Liver (tissue), 9 donors: ENCODE results near the gene ITGB6. TPM values are rescaled to one million over a fixed set of nuclear protein-coding genes. Genes with fewer than 3 reads are reported as not detected.

Experiments used
- DNase-seq: peaks from one replicate; pipeline ENCODE4 v3.0.0-alpha.2; 2017; ENCODE audit warnings: low spot score
- H3K27ac ChIP-seq, 2 donors: one replicate each; pipeline ENCODE4 v1.7.0; 2013; ENCODE audit warnings: inconsistent platforms in 2 of 2, low read length in 2 of 2, control low read depth in 1 of 2, low read depth in 1 of 2, mild to moderate bottlenecking in 1 of 2
- H3K27me3 ChIP-seq, 4 donors: one replicate each; pipeline versions ENCODE4 v1.6.1 to v1.7.0; 2013; ENCODE audit warnings: low read length in 3 of 4, inconsistent platforms in 1 of 4, mild to moderate bottlenecking in 1 of 4, moderate library complexity in 1 of 4; ENCODE audit not compliant: control insufficient read depth in 4 of 4, insufficient read depth in 4 of 4
- H3K36me3 ChIP-seq, 4 donors: one replicate each; pipeline versions ENCODE4 v1.6.1 to v1.7.0; 2013; ENCODE audit warnings: low read length in 3 of 4, mild to moderate bottlenecking in 3 of 4, low read depth in 1 of 4, moderate library complexity in 1 of 4; ENCODE audit not compliant: control insufficient read depth in 4 of 4, insufficient read depth in 3 of 4
- H3K4me1 ChIP-seq, 4 donors: one replicate each; pipeline versions ENCODE4 v1.6.1 to v1.7.0; 2013; ENCODE audit warnings: low read length in 3 of 4, mild to moderate bottlenecking in 3 of 4, moderate library complexity in 1 of 4; ENCODE audit not compliant: control insufficient read depth in 4 of 4, insufficient read depth in 4 of 4
- H3K4me3 ChIP-seq, 3 donors: one replicate each; pipeline versions ENCODE4 v1.6.1 to v1.7.0; 2013; ENCODE audit warnings: low read length in 3 of 3, control low read depth in 1 of 3, low read depth in 1 of 3, mild to moderate bottlenecking in 1 of 3
- H3K9ac ChIP-seq, 2 donors: one replicate each; pipeline ENCODE4 v1.7.0; 2013; ENCODE audit warnings: low read length in 2 of 2, mild to moderate bottlenecking in 2 of 2, moderate library complexity in 2 of 2, control low read depth in 1 of 2, low read depth in 1 of 2
- H3K9me3 ChIP-seq, 4 donors: one replicate each; pipeline versions ENCODE4 v1.6.1 to v1.7.0; 2013; ENCODE audit warnings: low read length in 3 of 4; ENCODE audit not compliant: control insufficient read depth in 4 of 4
- EGR1 ChIP-seq, 2 donors: IDR thresholded peaks; 2 replicates each; pipeline ENCODE4 v1.6.1; 2016 to 2018; ENCODE audit warnings: antibody characterized with exemption in 2 of 2, low read depth in 2 of 2
- FOXA1 ChIP-seq: IDR thresholded peaks from 2 replicates; pipeline ENCODE4 v1.6.1; 2016; ENCODE audit warnings: antibody characterized with exemption
- FOXA2 ChIP-seq: IDR thresholded peaks from 2 replicates; pipeline ENCODE4 v1.6.1; 2016; ENCODE audit warnings: antibody characterized with exemption
- HNF4A ChIP-seq, 2 donors: conservative IDR thresholded peaks; 2 replicates each; pipeline ENCODE4 v1.6.1; 2016; ENCODE audit warnings: antibody characterized with exemption in 2 of 2, mild to moderate bottlenecking in 2 of 2
- JUND ChIP-seq, 2 donors: IDR thresholded peaks; 2 replicates each; pipeline ENCODE4 v1.6.1; 2016; ENCODE audit warnings: antibody characterized with exemption in 2 of 2
- REST ChIP-seq: IDR thresholded peaks from 2 replicates; pipeline ENCODE4 v1.6.1; 2016; ENCODE audit warnings: antibody characterized with exemption, mild to moderate bottlenecking
- RXRA ChIP-seq, 2 donors: IDR thresholded peaks; 2 replicates each; pipeline ENCODE4 v1.6.1; 2017 to 2018; ENCODE audit warnings: antibody characterized with exemption in 2 of 2, mild to moderate bottlenecking in 1 of 2
- SP1 ChIP-seq: IDR thresholded peaks from 2 replicates; pipeline ENCODE4 v1.6.1; 2018; ENCODE audit warnings: antibody characterized with exemption, mild to moderate bottlenecking
- YY1 ChIP-seq: IDR thresholded peaks from 2 replicates; pipeline ENCODE4 v1.6.1; 2016; ENCODE audit warnings: antibody characterized with exemption, mild to moderate bottlenecking
- WGBS: extraction: QIAGEN DNeasy Blood & Tissue Kit; methylation state at CpG from one replicate; pipeline ENCODE4 v1.1.7; 2013; 5-methylcytosine and 5-hydroxymethylcytosine counted together
- polyA plus RNA-seq, 2 donors: library from polyadenylated mRNA; stranded (reverse) in 1 of 2; unstranded in 1 of 2; fragments of 200-250 nt in 1 of 2; fragments of >200 nt in 1 of 2; fragmentation: Nextera tagmentation in 1 of 2; extraction: Ambion mirVana in 1 of 2; gene quantifications; one replicate each; pipeline versions ENCODE4 v1.2.1 to v1.2.3, GENCODE V29; 2013 to 2015
- total RNA-seq, 2 donors: library from RNA; depleted of rRNA; stranded (reverse); fragments of >200 nt; gene quantifications; one replicate each; pipeline ENCODE4 v1.2.3, GENCODE V29; 2014
- TF ChIP-seq, protein P1 (sequence below): fragments of 150-350 bp; IDR thresholded peaks from 2 replicates; pipeline ENCODE4 v1.5.1; 2017; ENCODE audit warnings: improper control_type of control experiment, low read depth, low read length; ENCODE audit not compliant: missing input control
- TF ChIP-seq, protein P2 (sequence below): IDR thresholded peaks from 2 replicates; pipeline ENCODE4 v1.6.1; 2016; ENCODE audit warnings: antibody characterized with exemption
- TF ChIP-seq, protein P3 (sequence below): IDR thresholded peaks from 2 replicates; pipeline ENCODE4 v1.6.1; 2016; ENCODE audit warnings: antibody characterized with exemption
- donor health status: healthy.
- donor health status: healthy.
- donor health status: healthy.
- donor health status: healthy.
- donor health status: healthy.

Gene ITGB6
- total and polyA plus RNA-seq, 4 donors, result 0.03 to 0.10 (median 0.08) TPM; not detected in 1

- 94% methylated on average over 2 of the region's 2 CpGs for WGBS
- Histone ChIP-seq H3K4me1 (no peaks in the 10 kb centered on the region), H3K9me3 (no peaks in the 10 kb centered on the region)
Observed at GRCh38 chr2:160246356-160246755, 46.3 kb upstream of the ITGB6 start.

DNA sequence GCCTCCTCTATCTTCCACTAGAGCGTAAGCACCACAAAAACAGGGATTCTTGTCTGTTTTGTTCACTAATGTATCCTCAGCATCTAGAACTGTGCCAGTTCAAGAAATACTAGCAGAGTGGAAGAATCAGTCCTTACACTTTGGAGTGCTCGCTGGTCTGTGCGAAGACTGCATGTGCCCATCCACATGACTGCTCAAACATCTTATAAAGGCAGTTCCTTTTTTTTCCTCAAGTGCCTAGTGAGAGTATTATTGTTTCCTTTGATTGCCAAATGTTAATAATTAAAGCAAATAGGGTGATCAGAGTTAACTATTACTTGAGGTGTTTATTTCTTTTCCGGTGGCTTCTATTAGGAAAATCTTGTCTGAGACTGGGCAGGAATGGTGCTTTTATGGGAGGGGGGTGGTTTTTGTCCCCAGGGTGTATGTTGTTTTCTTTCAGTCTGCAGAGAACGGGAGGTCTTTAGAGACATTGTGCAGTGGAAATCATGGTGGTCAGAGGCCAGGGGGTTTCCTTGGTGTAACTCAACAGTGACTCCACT is 45.6 kb upstream of the ITGB6 start:
- DNase-seq, result no peak
- no peak overlapping the region for H3K27ac ChIP-seq
- 93% methylated on average over 5 of the region's 5 CpGs for WGBS

More at GRCh38 chr2:160246356-160246755, 46.3 kb upstream of the ITGB6 start:
- TF ChIP-seq, protein P1, sequence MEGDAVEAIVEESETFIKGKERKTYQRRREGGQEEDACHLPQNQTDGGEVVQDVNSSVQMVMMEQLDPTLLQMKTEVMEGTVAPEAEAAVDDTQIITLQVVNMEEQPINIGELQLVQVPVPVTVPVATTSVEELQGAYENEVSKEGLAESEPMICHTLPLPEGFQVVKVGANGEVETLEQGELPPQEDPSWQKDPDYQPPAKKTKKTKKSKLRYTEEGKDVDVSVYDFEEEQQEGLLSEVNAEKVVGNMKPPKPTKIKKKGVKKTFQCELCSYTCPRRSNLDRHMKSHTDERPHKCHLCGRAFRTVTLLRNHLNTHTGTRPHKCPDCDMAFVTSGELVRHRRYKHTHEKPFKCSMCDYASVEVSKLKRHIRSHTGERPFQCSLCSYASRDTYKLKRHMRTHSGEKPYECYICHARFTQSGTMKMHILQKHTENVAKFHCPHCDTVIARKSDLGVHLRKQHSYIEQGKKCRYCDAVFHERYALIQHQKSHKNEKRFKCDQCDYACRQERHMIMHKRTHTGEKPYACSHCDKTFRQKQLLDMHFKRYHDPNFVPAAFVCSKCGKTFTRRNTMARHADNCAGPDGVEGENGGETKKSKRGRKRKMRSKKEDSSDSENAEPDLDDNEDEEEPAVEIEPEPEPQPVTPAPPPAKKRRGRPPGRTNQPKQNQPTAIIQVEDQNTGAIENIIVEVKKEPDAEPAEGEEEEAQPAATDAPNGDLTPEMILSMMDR, result no peak
- TF ChIP-seq FOXA1 (no peak), JUND (IDR thresholded peaks at IDR 0.05) (no peak), YY1 (no peak)
- no peaks in the 10 kb centered on the region for H3K27me3 ChIP-seq
- H3K36me3 ChIP-seq, result no peaks in the 10 kb centered on the region
- no peak overlapping the region for H3K4me3 ChIP-seq
- no peak for DNase-seq
- no peak overlapping the region for H3K27ac ChIP-seq
- no peak overlapping the region for H3K9ac ChIP-seq

DNA sequence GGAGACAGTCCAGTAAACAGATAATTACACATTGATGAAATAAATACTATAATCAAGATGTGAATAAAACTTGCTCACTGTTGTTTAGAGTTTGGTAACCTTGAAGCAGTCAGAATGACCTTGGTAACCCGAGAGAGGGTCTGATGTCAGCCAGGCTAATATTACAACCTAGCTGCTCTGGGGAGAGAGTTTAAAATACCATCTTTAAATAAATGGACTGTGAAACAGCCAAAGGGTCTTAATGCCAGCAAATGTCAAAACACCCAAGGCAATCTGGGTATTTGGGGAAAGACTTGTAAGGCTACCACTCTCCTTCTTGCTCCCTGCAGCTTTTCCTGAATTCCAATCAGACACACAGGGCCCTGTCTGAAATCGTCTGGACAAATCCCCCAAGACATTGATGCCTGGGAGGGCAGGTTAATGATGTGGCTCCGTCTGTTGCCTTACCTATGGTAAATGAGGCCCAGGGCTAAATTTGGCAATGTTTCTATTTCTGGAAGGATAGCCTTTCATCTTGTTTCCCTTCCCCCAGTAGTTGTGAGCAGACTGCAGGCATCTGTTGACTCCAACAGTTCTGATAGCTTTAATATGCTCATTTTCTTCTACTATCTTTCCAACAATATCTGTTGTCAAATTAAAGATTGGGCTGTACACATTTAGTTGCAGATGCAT is 43.0 kb upstream of the ITGB6 start:
- TF ChIP-seq HNF4A (conservative IDR thresholded peaks at IDR 0.05), result no peak
- TF ChIP-seq REST, result no peak
- TF ChIP-seq, protein P2, sequence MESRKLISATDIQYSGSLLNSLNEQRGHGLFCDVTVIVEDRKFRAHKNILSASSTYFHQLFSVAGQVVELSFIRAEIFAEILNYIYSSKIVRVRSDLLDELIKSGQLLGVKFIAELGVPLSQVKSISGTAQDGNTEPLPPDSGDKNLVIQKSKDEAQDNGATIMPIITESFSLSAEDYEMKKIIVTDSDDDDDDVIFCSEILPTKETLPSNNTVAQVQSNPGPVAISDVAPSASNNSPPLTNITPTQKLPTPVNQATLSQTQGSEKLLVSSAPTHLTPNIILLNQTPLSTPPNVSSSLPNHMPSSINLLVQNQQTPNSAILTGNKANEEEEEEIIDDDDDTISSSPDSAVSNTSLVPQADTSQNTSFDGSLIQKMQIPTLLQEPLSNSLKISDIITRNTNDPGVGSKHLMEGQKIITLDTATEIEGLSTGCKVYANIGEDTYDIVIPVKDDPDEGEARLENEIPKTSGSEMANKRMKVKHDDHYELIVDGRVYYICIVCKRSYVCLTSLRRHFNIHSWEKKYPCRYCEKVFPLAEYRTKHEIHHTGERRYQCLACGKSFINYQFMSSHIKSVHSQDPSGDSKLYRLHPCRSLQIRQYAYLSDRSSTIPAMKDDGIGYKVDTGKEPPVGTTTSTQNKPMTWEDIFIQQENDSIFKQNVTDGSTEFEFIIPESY, result no peak
- no peak for TF ChIP-seq RXRA (IDR thresholded peaks at IDR 0.05)
- no peak for TF ChIP-seq SP1
- no peak for TF ChIP-seq JUND (IDR thresholded peaks at IDR 0.05)
- no peak for TF ChIP-seq FOXA2
- TF ChIP-seq, protein P3, sequence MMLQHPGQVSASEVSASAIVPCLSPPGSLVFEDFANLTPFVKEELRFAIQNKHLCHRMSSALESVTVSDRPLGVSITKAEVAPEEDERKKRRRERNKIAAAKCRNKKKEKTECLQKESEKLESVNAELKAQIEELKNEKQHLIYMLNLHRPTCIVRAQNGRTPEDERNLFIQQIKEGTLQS, result no peak
- TF ChIP-seq EGR1 (IDR thresholded peaks at IDR 0.05; ENCODE audit: low read depth in 2 of 2), result no peak
- TF ChIP-seq YY1, result no peak
- no peak overlapping the region for H3K27ac ChIP-seq
- WGBS, result 75% methylated on average over 3 of the region's 3 CpGs
- H3K9me3 ChIP-seq, result no peaks in the 10 kb centered on the region
- no peak for DNase-seq
- no peak overlapping the region for H3K9ac ChIP-seq
- no peak overlapping the region for H3K4me3 ChIP-seq
- H3K27me3 ChIP-seq, result no peaks in the 10 kb centered on the region
- no peaks in the 10 kb centered on the region for H3K36me3 ChIP-seq
- H3K4me1 ChIP-seq, result no peaks in the 10 kb centered on the region

More for the DNA sequence above, 45.6 kb upstream of the ITGB6 start:
- Histone ChIP-seq H3K9ac (no peak overlapping the region), H3K36me3 (no peaks in the 10 kb centered on the region), H3K9me3 (no peaks in the 10 kb centered on the region), H3K4me1 (no peaks in the 10 kb centered on the region), H3K4me3 (no peak overlapping the region), H3K27me3 (no peaks in the 10 kb centered on the region)
- TF ChIP-seq YY1 (no peak), FOXA1 (no peak)
- TF ChIP-seq, protein P2, result no peak
